HG03066 (cell line): ENCODE data around the gene SPATA2.

Experiments
- ATAC-seq: cut with Tn5 transposase; IDR thresholded peaks from one replicate; pipeline ENCODE4 v1.9.1; 2021; ENCODE audit warnings: low read depth; ENCODE audit not compliant: unreplicated experiment

Gene SPATA2

DNA sequence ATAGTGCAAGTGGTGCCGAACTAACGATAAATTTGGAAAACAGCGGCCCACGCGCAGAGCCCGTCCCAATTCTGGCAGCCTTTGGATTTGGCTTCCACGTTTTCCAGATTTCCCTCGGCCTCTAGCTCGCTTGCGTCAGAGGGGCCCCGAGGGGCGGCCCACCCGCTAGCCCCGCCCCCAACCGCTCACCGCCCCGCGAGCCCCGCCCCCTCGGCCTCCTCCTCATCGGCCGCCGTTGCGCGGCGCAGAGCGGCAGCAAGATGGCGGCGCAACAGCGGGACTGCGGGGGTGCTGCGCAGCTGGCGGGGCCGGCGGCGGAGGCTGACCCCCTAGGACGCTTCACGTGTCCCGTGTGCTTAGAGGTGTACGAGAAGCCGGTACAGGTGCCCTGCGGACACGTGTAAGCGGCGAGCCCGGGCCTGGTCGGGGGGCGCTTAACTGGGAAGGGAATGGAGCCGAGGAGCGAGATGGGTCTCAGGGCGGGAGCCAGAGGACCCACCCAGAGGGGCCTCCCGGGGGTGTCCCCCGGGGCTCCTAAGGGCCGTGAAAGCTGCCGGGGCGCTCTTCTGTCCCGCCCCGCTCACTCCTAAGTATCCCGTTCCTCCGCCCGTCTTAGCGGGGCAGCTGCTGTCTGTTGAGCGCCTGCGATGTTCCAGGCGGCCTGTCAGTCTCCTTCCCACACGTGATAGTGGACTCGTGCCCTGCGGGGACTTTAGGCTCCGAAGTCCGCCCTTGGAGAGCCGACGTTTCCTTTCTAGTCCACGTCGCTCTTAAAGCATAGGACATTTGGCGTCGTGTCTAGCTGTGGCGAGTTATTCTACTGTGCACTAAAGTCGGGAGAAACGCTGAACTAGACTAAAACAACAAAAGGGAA is 21.1 kb upstream of the SPATA2 start, which contains the start of gene RNF114:
Gene RNF114 (plus strand): TSS at position 245 of the 874 bp plus-strand sequence. CDS start 16 bp downstream, at position 261.
- ATAC-seq, result no peak

- ATAC-seq, result no peak
Measured at GRCh38 chr20:49935746-49936152, 20.4 kb upstream of the SPATA2 start.

DNA sequence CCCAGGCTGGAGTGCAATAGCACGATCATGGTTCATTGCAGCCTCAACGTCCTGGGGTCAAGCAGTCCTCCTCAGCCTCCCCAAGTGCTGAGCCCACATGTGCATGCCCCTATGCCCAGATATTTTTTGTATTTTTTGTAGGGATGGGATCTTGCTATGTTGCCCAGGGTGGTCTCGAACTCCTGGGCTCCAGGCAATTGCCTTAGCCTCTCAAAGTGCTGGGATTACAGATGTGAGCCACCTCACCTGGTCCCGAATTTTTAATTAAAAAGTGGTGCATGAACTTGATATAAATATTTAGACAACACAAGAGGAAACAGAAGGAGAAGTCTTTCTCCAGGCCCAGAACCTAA is 13.8 kb upstream of the SPATA2 start:
- ATAC-seq, result no peak

DNA sequence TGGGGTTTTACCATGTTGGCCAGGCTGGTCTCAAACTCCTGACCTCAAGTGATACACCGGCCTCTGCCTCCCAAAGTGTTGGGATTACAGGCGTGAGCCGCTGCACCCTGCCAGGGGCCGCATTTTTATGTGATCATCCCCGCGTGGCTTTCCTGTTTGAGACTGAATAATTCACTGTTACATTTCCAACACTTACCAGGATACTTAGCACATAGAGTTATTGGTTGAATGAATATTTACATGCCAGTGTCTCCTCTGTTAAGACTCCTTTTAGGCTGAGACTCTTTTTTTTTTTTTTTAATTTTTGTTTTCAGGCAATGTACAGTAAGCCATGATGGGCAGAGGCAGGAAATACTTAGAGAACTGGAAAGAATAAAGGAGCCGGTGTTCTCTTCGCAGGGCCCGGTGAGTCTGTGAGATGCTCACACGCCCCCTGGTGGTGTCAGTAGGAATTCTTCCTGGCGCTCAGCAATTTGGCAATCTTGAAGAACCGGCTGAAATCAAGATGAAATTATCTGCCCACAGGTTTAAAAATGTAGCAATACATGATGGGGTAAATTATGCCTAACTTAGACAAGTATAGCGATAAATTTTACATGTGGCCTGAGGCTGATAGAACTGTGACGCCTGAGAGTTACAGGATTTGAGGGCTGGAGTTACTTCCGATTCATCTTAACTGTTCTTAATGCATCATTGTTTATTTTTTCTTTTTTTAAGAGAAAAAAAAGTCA is 13.2 kb upstream of the SPATA2 start:
- ATAC-seq, result no peak

GRCh38 chr20:49925901-49926454 is 10.6 kb upstream of the SPATA2 start:
- ATAC-seq, result no peak

DNA sequence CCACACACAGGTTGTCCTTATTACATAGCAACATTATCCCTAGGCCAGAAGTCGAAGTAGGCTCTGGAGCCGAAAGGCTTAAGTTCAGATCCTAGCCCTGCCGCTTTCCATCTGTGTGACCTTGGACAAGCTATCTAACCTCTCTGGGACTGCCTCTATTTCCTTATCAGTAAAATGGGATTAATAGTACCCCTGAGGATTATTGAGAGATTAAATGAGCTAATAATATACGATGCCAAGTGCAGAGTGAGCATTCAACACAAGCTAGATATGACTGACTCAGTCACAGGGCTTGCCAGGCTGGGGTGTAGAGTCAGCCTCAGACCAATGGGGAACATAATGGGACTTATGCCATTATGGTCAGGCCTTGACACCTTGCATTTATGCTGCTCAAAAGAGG is 8.9 kb upstream of the SPATA2 start:
- no peak for ATAC-seq

DNA sequence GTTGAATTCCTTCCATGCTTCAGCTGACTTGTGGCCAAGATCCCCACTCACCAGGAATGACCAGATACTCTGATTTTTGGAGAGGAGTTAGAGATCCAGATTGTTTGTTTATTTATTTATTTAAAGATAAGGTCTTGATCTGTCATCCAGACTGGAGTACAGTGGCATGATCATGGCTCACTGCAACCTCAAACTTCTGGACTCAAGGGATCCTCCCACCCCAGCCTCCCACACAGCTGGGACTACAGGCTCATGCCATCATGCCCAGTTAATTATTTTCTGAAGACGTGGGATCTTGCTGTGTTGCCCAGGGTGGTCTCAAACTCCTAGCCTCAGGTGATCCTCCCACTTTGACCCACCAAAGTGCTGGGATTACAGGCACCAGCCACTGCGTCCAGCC is 4.1 kb upstream of the SPATA2 start:
- no peak for ATAC-seq

DNA sequence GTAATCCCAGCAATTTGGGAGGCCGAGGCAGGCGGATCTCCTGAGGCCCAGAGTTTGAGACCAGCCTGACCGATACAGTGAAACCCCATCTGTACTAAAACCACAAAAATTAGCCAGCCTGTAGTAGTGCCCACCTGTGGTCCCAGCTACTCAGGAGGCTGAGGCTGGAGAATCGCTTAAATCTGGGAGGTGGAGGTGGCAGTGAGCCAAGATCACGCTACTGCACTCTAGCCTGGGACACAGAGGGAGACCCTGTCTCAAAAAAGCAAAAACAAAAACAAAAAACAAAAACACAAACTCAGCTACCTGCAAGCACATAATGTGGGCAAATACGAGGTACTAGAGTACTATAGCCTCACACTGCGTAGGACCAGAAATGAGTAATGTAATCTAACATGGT is 3.7 kb upstream of the SPATA2 start:
- no peak for ATAC-seq

DNA sequence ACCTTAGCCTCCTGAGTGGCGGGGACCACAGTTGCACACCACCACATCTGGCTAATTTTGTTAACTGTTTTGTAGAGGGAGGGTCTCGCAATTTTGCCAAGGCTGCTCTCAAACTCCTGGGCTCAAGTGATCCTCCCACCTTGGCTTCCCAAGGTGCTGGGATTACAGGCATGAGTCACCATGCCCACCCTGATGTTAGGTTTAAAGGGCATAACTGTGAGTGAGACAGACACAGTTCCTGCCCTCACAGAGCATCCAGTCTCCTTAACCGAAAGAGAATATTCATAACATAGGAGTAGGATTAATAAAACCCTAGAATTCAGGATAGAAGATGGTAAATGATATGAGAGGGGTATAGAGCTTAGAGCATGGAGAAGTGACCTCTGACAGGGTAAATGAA is 3.1 kb upstream of the SPATA2 start:
- no peak for ATAC-seq

GRCh38 chr20:49916146-49917002 is 1.0 kb upstream of the SPATA2 start:
- ATAC-seq, result no peak

DNA sequence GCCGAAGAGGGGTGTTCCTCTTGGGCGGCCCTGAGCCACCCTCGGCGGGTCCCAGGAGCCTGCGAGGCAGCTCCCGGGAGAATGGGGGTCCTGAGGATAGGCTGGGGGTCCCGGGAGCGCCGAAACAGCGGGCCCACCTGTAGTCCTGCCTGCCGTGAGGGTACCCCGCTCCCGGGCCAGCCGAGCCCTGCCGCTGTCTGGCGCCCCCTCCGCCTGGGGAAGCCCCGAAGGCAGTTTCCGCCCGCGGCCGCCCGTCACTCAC is 280 bp downstream of the SPATA2 start:
- peak; percentile 34 for ATAC-seq

DNA sequence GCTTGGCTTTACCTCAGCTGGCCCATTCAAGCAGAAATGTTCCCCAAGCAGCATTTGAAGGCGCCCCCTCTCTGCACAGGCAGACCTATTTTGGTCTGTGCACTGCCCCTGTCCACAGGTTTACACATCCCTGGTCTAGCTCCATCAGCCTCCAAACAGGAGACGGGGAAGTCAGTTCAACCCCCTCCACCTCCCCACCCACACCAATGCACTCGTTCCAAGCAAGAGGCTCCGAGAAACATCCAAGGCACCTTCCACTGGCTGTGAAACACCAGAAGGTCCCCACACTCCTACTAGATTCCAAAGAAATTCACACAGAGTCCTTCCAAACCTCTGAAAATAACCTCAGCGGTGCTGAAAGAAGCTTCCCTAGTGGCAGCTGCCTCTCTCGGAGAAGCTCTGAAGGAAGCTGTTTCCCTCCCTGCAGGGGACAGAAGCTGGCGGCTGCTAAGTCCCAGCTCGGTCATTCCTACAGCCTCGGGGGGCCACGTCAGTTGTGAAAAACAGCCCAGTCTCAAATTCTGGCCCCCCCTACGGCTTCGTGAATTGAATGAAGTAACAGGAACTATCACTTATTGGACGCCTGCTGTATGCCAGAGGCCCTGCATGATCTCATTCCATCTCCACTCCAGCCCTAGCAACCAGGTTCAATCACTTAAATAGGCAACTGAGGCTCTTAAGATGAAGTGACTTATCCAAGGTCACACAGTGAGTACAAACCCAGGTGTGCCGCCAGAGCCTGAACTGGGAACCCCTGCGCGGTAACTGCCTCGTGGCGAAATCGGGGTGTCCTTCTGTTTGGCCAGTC is 815 bp downstream of the SPATA2 start:
- peak; percentile 7 for ATAC-seq

DNA sequence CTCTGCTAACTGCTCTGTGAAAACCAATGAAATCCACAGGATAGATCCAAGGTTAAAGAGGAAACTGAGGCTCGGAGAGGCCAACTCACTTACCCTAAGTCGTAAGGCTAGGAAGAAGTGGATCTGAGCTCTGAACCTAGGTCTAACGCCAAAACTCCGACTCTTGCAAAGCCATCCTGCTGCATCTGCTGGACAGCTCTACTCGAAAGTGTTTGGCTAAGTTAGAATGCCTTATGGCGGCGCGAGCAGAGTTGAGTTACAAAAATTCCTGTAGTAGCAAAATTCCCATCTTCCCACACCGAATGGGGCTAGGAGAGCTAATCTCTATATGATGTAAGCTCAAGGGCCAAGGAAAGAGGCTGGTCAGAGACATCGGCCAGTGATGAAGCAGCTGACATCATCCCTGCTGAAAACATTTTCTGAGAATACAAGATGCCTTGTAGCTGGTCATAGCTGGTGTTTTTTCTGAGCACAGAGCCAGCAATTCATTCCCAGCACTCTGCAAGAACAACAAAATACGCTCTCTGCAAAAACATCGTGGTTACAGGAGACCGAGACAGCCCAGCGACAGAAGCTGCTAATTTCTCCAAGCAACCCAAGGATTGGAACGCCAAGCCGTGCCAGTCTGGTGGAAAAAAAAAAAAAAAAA is 1.8 kb downstream of the SPATA2 start:
- no peak for ATAC-seq

- no peak for ATAC-seq
Measured at GRCh38 chr20:49910340-49910706, 5.0 kb downstream of the SPATA2 start.

- ATAC-seq, result no peak
Measured at GRCh38 chr20:49909499-49910339, 5.6 kb downstream of the SPATA2 start.

DNA sequence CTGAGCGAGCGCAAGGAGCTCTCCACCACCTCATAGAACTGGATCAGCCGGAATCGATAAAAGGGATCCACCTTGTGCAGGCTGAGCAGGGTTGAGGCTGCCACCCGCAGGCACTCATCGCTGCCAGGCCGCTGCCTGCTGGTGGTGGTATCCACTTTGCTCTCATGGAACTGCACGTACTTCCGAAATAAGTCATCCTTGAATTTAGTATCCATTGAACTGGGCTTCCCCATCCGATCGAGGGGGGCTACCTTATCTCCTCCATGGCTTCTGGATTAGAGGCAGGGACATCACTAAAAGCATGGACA is 7.1 kb downstream of the SPATA2 start:
- no peak for ATAC-seq

GRCh38 chr20:49907405-49908257 is 7.7 kb downstream of the SPATA2 start:
- ATAC-seq, result no peak

DNA sequence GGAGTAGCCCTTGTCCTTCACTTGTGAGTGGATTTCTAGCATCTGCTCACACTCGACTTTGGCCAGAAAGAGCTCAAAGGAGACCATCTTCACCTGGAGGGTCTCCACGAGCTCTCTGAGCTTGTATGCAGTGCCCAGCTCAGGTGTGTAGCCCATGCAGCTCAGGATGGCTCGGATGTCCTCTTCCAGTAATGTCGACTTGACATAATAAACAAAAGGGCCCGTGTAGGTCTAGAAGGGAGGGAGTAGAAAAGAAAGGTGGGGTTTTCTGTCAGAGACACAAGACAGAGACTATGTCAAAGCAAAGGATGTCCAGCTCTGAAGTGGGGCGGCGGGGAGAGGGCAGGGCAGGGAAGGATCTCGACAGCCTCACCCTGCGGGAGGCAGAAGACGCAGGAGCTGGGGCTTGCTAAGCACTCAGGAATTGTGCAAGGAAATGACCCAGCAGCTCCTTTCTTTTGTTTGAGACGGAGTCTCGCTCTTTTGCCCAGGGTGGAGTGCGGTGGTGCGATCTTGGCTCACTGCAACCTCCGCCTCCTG is 8.6 kb downstream of the SPATA2 start:
- ATAC-seq, result no peak
